ENCODE measurements around the gene CACNA2D1. TPM values are rescaled to one million over a fixed set of nuclear protein-coding genes. Genes with fewer than 3 reads are reported as not detected.
A peak's percentile ranks its signal among the peaks of the same experiment; 100 is the strongest.
"Not testable (repeated sequence)": the region's sequence is repeated elsewhere in the genome, so short reads cannot be mapped to it uniquely, and the experiment has no call there.

Gene CACNA2D1
- total RNA-seq, 1 experiment from 2014 or later: 36.2 TPM

DNA sequence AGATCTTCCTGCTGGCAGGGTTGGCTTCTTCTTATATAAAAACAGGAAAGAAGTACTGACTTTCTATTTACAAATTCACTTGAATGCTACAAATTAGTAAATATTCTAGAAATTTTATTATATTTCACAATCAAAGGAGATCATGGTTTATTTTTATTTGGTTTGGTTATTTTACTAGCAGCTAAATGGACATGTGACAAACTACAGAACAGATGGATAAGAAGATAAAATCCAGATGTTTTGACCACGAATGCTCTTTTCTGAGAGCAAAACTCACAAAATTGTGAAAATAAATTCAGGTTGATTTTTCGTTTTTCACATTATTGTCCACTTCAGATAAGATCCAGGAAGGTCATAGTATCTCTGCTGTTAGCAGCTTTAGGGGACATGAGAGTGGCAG is 55.4 kb downstream of the CACNA2D1 start:
- peak overlapping the region in 1 of 3 experiments; percentile 53; a peak in 1 of 7 replicates for H3K27ac Mint-ChIP-seq
- Histone ChIP-seq H3K56ac (ENCODE audit: insufficient read length, low read depth, low read length) (no peak overlapping the region), H2BK120ac (ENCODE audit: low read depth, low read length, poor library complexity, severe bottlenecking) (no peak overlapping the region), H3K79me1 (ENCODE audit: insufficient read depth, low read depth, low read length, poor library complexity, severe bottlenecking) (no peaks in the 10 kb centered on the region), H2BK15ac (ENCODE audit: low read depth, low read length) (no peak overlapping the region), H2BK20ac (ENCODE audit: low read depth, low read length, poor library complexity, severe bottlenecking) (no peak overlapping the region), H2AK5ac (ENCODE audit: insufficient read length, low read length) (no peak overlapping the region), H3T11ph (ENCODE audit: low read length) (no peak overlapping the region), H3K23ac (ENCODE audit: insufficient read length, low read depth, low read length) (no peak overlapping the region), H3K9ac (ENCODE audit: extremely low read depth, insufficient read length, low read length) (no peak overlapping the region), H2BK12ac (ENCODE audit: insufficient read length, low read depth, low read length) (no peak overlapping the region), H3K27ac (ENCODE audit: insufficient read length, low read depth, low read length) (no peak overlapping the region), H3K14ac (ENCODE audit: insufficient read depth, low read length) (no peak overlapping the region), H4K8ac (replicated peaks; ENCODE audit: insufficient read length, low read depth, low read length) (no peak overlapping the region), H3K9me3 (ENCODE audit: control insufficient read depth, low read depth, low read length) (no peaks in the 10 kb centered on the region), H3K27me3 (ENCODE audit: insufficient read depth, low read length) (no peaks in the 10 kb centered on the region), H3K4ac (ENCODE audit: low read depth, low read length) (no peak overlapping the region), H2BK5ac (ENCODE audit: insufficient read length, low read length) (no peak overlapping the region), H2AFZ (ENCODE audit: low read length) (no peak overlapping the region), H3K4me2 (ENCODE audit: insufficient read depth, insufficient read length, low read length) (no peak overlapping the region), H3K23me2 (ENCODE audit: insufficient read length, low read depth, low read length, poor library complexity, severe bottlenecking) (no peaks in the 10 kb centered on the region), H3K79me2 (ENCODE audit: insufficient read depth, low read length) (no peaks in the 10 kb centered on the region), H3K4me1 (ENCODE audit: insufficient read depth, low read length) (no peaks in the 10 kb centered on the region; the same call in 1 of the 2 replicates), H4K5ac (ENCODE audit: insufficient read length, low read depth, low read length) (no peak overlapping the region), H3K18ac (ENCODE audit: insufficient read length, low read depth, low read length) (no peak overlapping the region), H4K91ac (ENCODE audit: insufficient read length, low read depth, low read length) (no peak overlapping the region), H4K20me1 (ENCODE audit: control insufficient read depth, insufficient read depth, insufficient read length) (no peaks in the 10 kb centered on the region)
- TF ChIP-seq, protein P1, sequence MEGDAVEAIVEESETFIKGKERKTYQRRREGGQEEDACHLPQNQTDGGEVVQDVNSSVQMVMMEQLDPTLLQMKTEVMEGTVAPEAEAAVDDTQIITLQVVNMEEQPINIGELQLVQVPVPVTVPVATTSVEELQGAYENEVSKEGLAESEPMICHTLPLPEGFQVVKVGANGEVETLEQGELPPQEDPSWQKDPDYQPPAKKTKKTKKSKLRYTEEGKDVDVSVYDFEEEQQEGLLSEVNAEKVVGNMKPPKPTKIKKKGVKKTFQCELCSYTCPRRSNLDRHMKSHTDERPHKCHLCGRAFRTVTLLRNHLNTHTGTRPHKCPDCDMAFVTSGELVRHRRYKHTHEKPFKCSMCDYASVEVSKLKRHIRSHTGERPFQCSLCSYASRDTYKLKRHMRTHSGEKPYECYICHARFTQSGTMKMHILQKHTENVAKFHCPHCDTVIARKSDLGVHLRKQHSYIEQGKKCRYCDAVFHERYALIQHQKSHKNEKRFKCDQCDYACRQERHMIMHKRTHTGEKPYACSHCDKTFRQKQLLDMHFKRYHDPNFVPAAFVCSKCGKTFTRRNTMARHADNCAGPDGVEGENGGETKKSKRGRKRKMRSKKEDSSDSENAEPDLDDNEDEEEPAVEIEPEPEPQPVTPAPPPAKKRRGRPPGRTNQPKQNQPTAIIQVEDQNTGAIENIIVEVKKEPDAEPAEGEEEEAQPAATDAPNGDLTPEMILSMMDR (conservative IDR thresholded peaks at IDR 0.05): no peak
- no peak overlapping the region for H3K4me3 Mint-ChIP-seq
- no CpG with 5 or more reads among the region's 2 CpGs for whole genome bisulfite sequencing (ENCODE audit: extremely low coverage, insufficient read length, low lambda C conversion rate)
- peaks cover 4 to 13% (median 11%) of the 10 kb centered on the region in 3 experiments; a peak in 5 of 7 replicates for H3K36me3 Mint-ChIP-seq (ENCODE audit: insufficient read depth in 1 of 3, low read depth in 3 of 3)
- no peak for DNase-seq
- H3K27me3 Mint-ChIP-seq (ENCODE audit: low read depth): no peaks in the 10 kb centered on the region
- peaks cover 2% of the 10 kb centered on the region in 2 experiments; a peak in 2 of 5 replicates for H3K9me3 Mint-ChIP-seq
- H3K4me1 Mint-ChIP-seq: peaks cover 34 to 48% of the 10 kb centered on the region in 2 experiments

DNA sequence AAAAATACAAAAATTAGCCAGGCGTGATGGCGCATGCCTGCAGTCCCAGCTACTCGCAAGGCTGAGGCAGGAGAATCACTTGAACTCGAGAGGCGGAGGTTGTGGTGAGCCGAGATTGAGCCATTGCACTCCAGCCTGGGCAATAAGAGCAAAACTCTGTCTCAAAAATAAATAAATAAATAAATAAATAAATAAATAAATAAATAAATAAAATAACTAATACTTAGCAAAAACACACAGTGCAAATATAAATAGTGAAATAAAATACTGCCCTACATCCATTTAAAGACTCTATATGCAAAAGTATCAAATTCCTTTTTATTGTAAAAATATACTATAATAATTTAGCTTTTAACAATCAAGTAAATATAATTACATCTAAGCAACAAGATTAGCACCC is 57.0 kb downstream of the CACNA2D1 start:
- not testable (repeated sequence) for H3K27ac Mint-ChIP-seq; H3K18ac ChIP-seq (ENCODE audit: insufficient read length, low read depth, low read length); H3K36me3 Mint-ChIP-seq (ENCODE audit: insufficient read depth in 1 of 3, low read depth in 3 of 3); H2AK5ac ChIP-seq (ENCODE audit: insufficient read length, low read length); H2BK20ac ChIP-seq (ENCODE audit: low read depth, low read length, poor library complexity, severe bottlenecking); H3K4ac ChIP-seq (ENCODE audit: low read depth, low read length); H3K56ac ChIP-seq (ENCODE audit: insufficient read length, low read depth, low read length); H3K4me1 ChIP-seq (ENCODE audit: insufficient read depth, low read length); H4K8ac ChIP-seq (replicated peaks; ENCODE audit: insufficient read length, low read depth, low read length); H2BK120ac ChIP-seq (ENCODE audit: low read depth, low read length, poor library complexity, severe bottlenecking); H3K27me3 ChIP-seq (ENCODE audit: insufficient read depth, low read length); H3K9me3 ChIP-seq (ENCODE audit: control insufficient read depth, low read depth, low read length); DNase-seq; H3K4me2 ChIP-seq (ENCODE audit: insufficient read depth, insufficient read length, low read length); H3K23me2 ChIP-seq (ENCODE audit: insufficient read length, low read depth, low read length, poor library complexity, severe bottlenecking); H3K14ac ChIP-seq (ENCODE audit: insufficient read depth, low read length); H3K9ac ChIP-seq (ENCODE audit: extremely low read depth, insufficient read length, low read length); H3K27ac ChIP-seq (ENCODE audit: insufficient read length, low read depth, low read length); H2BK12ac ChIP-seq (ENCODE audit: insufficient read length, low read depth, low read length); H4K20me1 ChIP-seq (ENCODE audit: control insufficient read depth, insufficient read depth, insufficient read length); H3K27me3 Mint-ChIP-seq (ENCODE audit: low read depth); H3K79me1 ChIP-seq (ENCODE audit: insufficient read depth, low read depth, low read length, poor library complexity, severe bottlenecking); H3T11ph ChIP-seq (ENCODE audit: low read length); H3K23ac ChIP-seq (ENCODE audit: insufficient read length, low read depth, low read length); H4K91ac ChIP-seq (ENCODE audit: insufficient read length, low read depth, low read length); H3K9me3 Mint-ChIP-seq; H2BK15ac ChIP-seq (ENCODE audit: low read depth, low read length); H2AFZ ChIP-seq (ENCODE audit: low read length); H3K79me2 ChIP-seq (ENCODE audit: insufficient read depth, low read length); H3K4me3 Mint-ChIP-seq; H4K5ac ChIP-seq (ENCODE audit: insufficient read length, low read depth, low read length); H2BK5ac ChIP-seq (ENCODE audit: insufficient read length, low read length)
- no CpG with 5 or more reads among the region's 6 CpGs for whole genome bisulfite sequencing (ENCODE audit: extremely low coverage, insufficient read length, low lambda C conversion rate)
- peaks cover 42 to 54% of the 10 kb centered on the region in 2 experiments for H3K4me1 Mint-ChIP-seq
